Caco-2 (cell line): ENCODE results near the gene ACOX1. TPM values are rescaled to one million over a fixed set of nuclear protein-coding genes. Genes with fewer than 3 reads are reported as not detected.

ENCODE experiments used
- BruUV-seq: library from RNA; stranded (reverse); fragments of 400-500 nt; replicated peaks from 2 replicates; lab custom pipeline; 2021; lab: Mats Ljungman, UMichigan
- CTCF ChIA-PET: fragments of 300-600 bp; sonication (Branson Sonifier 250); formaldehyde crosslinking; loops from one replicate; lab custom pipeline; 2022; ENCODE audit warnings: antibody characterized with exemption; lab: Charles Lee
- POLR2A ChIA-PET: fragments of 300-600 bp; sonication (Branson Sonifier 250); formaldehyde crosslinking; loops from one replicate; lab custom pipeline; 2022; ENCODE audit warnings: antibody characterized with exemption; lab: Charles Lee
- DNase-seq, 2 experiments: peaks; one replicate each; pipeline versions ENCODE4 v3.0.0 to v3.0.0-alpha.2; 2020 to 2022
- H3K27me3 ChIP-seq: replicated peaks from 2 replicates; pipeline ENCODE4 v1.6.0; 2011; ENCODE audit warnings: low read length; ENCODE audit not compliant: control insufficient read depth, insufficient read depth
- H3K36me3 ChIP-seq: 2 replicates; pipeline ENCODE4 v1.5.1; 2011; ENCODE audit warnings: low read length; ENCODE audit not compliant: control insufficient read depth, insufficient read depth
- H3K4me1 ChIP-seq: fragments of 250-450 bp; sonication (Bioruptor Pico); 2 replicates; pipeline ENCODE4 v1.5.1; 2020; ENCODE audit warnings: mild to moderate bottlenecking
- H3K4me3 ChIP-seq: 2 replicates; pipeline ENCODE4 v1.5.1; 2011; ENCODE audit warnings: low read depth, mild to moderate bottlenecking, control low read depth, low read length
- H3K9me3 ChIP-seq: fragments of 250-450 bp; sonication (Bioruptor Pico); 2 replicates; pipeline ENCODE4 v1.5.1; 2020; ENCODE audit warnings: mild to moderate bottlenecking, moderate library complexity
- H3K27ac Mint-ChIP-seq: one replicate; pipeline ENCODE4 v1.8.0; 2022; ENCODE audit warnings: mixed read lengths; ENCODE audit not compliant: unreplicated experiment
- H3K27me3 Mint-ChIP-seq: one replicate; pipeline ENCODE4 v1.8.0; 2022; ENCODE audit warnings: mixed read lengths; ENCODE audit not compliant: insufficient read depth, unreplicated experiment
- H3K36me3 Mint-ChIP-seq: one replicate; pipeline ENCODE4 v1.8.0; 2022; ENCODE audit warnings: mild to moderate bottlenecking, mixed read lengths; ENCODE audit not compliant: insufficient read depth, unreplicated experiment
- H3K4me1 Mint-ChIP-seq: one replicate; pipeline ENCODE4 v1.8.0; 2022; ENCODE audit warnings: low read depth, mixed read lengths; ENCODE audit not compliant: unreplicated experiment
- H3K4me3 Mint-ChIP-seq: one replicate; pipeline ENCODE4 v1.8.0; 2022; ENCODE audit warnings: mild to moderate bottlenecking, moderate library complexity, mixed read lengths; ENCODE audit not compliant: unreplicated experiment
- H3K9me3 Mint-ChIP-seq: one replicate; pipeline ENCODE4 v1.8.0; 2022; ENCODE audit warnings: mixed read lengths; ENCODE audit not compliant: unreplicated experiment
- CTCF ChIP-seq, 2 experiments: fragments of 200-600 bp in 1 of 2; IDR thresholded peaks; 1 replicate in 1 of 2; 2 replicates in 1 of 2; pipeline versions ENCODE4 v1.5.1 to v1.8.0; 2011 to 2022; ENCODE audit warnings: antibody characterized with exemption in 1 of 2, control low read depth in 1 of 2, inconsistent platforms in 1 of 2, low read depth in 1 of 2, low read length in 1 of 2, mild to moderate bottlenecking in 1 of 2, moderate library complexity in 1 of 2; ENCODE audit not compliant: insufficient read depth in 1 of 2, severe bottlenecking in 1 of 2, unreplicated experiment in 1 of 2
- intact Hi-C: fragments of 100-400 bp; cut with micrococcal nuclease; formaldehyde crosslinking; loops from one replicate; pipeline ENCODE4 v1.10.0; 2022; ENCODE audit not compliant: unreplicated experiment
- total RNA-seq: library from RNA; stranded (reverse); gene quantifications from 2 replicates; pipeline ENCODE4 v1.2.3, GENCODE V29; 2022

The ACOX1 gene
- total RNA-seq, 1 experiment from 2014 or later: 48.3 TPM

- ChIA-PET CTCF (no interaction called here), POLR2A (no interaction called here)
- DNase-seq: no peak
- Histone ChIP-seq H3K4me1 (peaks cover 16% of the 10 kb centered on the region), H3K4me3 (no peak overlapping the region), H3K36me3 (peaks cover 2% of the 10 kb centered on the region; the same call in 1 of the 2 replicates), H3K9me3 (no peaks in the 10 kb centered on the region), H3K27me3 (no peaks in the 10 kb centered on the region)
- TF ChIP-seq CTCF (IDR thresholded peaks at IDR 0.05; ENCODE audit: insufficient read depth in 1 of 2, low read depth in 1 of 2, low read length in 1 of 2, severe bottlenecking in 1 of 2, unreplicated experiment in 1 of 2): no peak
- Mint-ChIP-seq H3K4me1 (peaks cover 19% of the 10 kb centered on the region), H3K27me3 (no peaks in the 10 kb centered on the region), H3K4me3 (no peak overlapping the region), H3K36me3 (peaks cover 30% of the 10 kb centered on the region), H3K27ac (no peak overlapping the region), H3K9me3 (no peaks in the 10 kb centered on the region)
- intact Hi-C loops: no loop called here
- no TSS peak for BruUV-seq
These were observed 87.1 kb downstream of the ACOX1 start for GRCh38 chr17:75891605-75892555.

Other genes starting within 250 kb of the ACOX1 start
- gene GALK1, start 214.0 kb downstream of the ACOX1 start, total RNA-seq: 41.1 and 45.0 TPM in 2 replicates
- gene UNK, start 194.4 kb downstream of the ACOX1 start, total RNA-seq: 31.2 and 33.3 TPM in 2 replicates
- gene UNC13D, start 134.8 kb downstream of the ACOX1 start, total RNA-seq: 5.5 and 9.0 TPM in 2 replicates
- 66.6 and 72.3 TPM in 2 replicates for gene WBP2, start 123.8 kb downstream of the ACOX1 start, total RNA-seq
- gene TRIM47, start 100.6 kb downstream of the ACOX1 start, total RNA-seq: 2.0 and 2.5 TPM in 2 replicates
- gene TRIM65, start 82.2 kb downstream of the ACOX1 start, total RNA-seq: 23.1 and 25.2 TPM in 2 replicates
- 157 and 163 TPM in 2 replicates for gene MRPL38, start 74.3 kb downstream of the ACOX1 start, total RNA-seq
- 13.9 and 14.1 TPM in 2 replicates for gene FBF1, start 38.1 kb downstream of the ACOX1 start, total RNA-seq
- 19.1 and 20.3 TPM in 2 replicates for gene TEN1, start 74 bp upstream of the ACOX1 start, total RNA-seq
- gene CDK3, start 21.7 kb upstream of the ACOX1 start, total RNA-seq: 5.2 and 6.8 TPM in 2 replicates
- gene EVPL, start 48.1 kb upstream of the ACOX1 start, total RNA-seq: 0.16 and 0.46 TPM in 2 replicates
- gene SRP68, start 93.4 kb upstream of the ACOX1 start, total RNA-seq: 105 and 113 TPM in 2 replicates
- gene GALR2, start 95.6 kb upstream of the ACOX1 start, total RNA-seq: 0.50 and 0.79 TPM in 2 replicates
- gene ZACN, start 100.0 kb upstream of the ACOX1 start, total RNA-seq: 0.34 TPM in 1 of 2 replicates, not detected in the other
- 205 TPM in 2 replicates for gene EXOC7, start 124.6 kb upstream of the ACOX1 start, total RNA-seq
- 7.0 and 10.7 TPM in 2 replicates for gene FOXJ1, start 162.1 kb upstream of the ACOX1 start, total RNA-seq